GM19468 (cell line): ENCODE results near the gene JARID2.

Experiments used
- ATAC-seq: cut with Tn5 transposase; IDR thresholded peaks from one replicate; pipeline ENCODE4 v1.9.1; 2021; ENCODE audit warnings: mild to moderate bottlenecking, moderate library complexity, moderate number of reproducible peaks; ENCODE audit not compliant: unreplicated experiment; ENCODE audit errors: extremely low read depth

JARID2 gene

GRCh38 chr6:15447546-15448267 lies 201.8 kb downstream of the JARID2 start:
- ATAC-seq, result no peak

- no peak for ATAC-seq
Observed at GRCh38 chr6:15449011-15449410, 203.1 kb downstream of the JARID2 start.

- ATAC-seq, result no peak
Observed at GRCh38 chr6:15451738-15452137, 205.9 kb downstream of the JARID2 start.

GRCh38 chr6:15452182-15452941 lies 206.5 kb downstream of the JARID2 start:
- ATAC-seq, result no peak

GRCh38 chr6:15453186-15453585 lies 207.3 kb downstream of the JARID2 start:
- ATAC-seq, result no peak

- ATAC-seq, result no peak
Observed at GRCh38 chr6:15453622-15454021, 207.8 kb downstream of the JARID2 start.

- no peak for ATAC-seq
Observed at GRCh38 chr6:15456422-15456821, 210.6 kb downstream of the JARID2 start.

- no peak for ATAC-seq
Observed at GRCh38 chr6:15457121-15457650, 211.3 kb downstream of the JARID2 start.

- ATAC-seq, result no peak
Observed at GRCh38 chr6:15458021-15458459, 212.2 kb downstream of the JARID2 start.

GRCh38 chr6:15460110-15460727 lies 214.3 kb downstream of the JARID2 start:
- ATAC-seq, result no peak

- ATAC-seq, result no peak
Observed at GRCh38 chr6:15461127-15461944, 215.5 kb downstream of the JARID2 start.

- ATAC-seq, result no peak
Observed at GRCh38 chr6:15462256-15462655, 216.4 kb downstream of the JARID2 start.

GRCh38 chr6:15462717-15463525 lies 217.1 kb downstream of the JARID2 start:
- ATAC-seq, result no peak

- no peak for ATAC-seq
Observed at GRCh38 chr6:15464211-15464725, 218.4 kb downstream of the JARID2 start.

GRCh38 chr6:15465212-15465611 lies 219.3 kb downstream of the JARID2 start:
- ATAC-seq, result no peak

- ATAC-seq, result no peak
Observed at GRCh38 chr6:15470746-15471145, 224.9 kb downstream of the JARID2 start.

GRCh38 chr6:15472621-15473020 lies 226.8 kb downstream of the JARID2 start:
- ATAC-seq, result no peak

- ATAC-seq, result no peak
Observed at GRCh38 chr6:15473174-15473573, 227.3 kb downstream of the JARID2 start.

- ATAC-seq, result no peak
Observed at GRCh38 chr6:15473741-15474161, 227.9 kb downstream of the JARID2 start.
